GM12874 (cell line): ENCODE results near the gene DISC1.

ENCODE experiments used
- TF ChIP-seq, protein P1 (sequence below): IDR thresholded peaks from 2 replicates; pipeline ENCODE4 v1.5.1; 2011; ENCODE audit warnings: low read depth, mild to moderate bottlenecking, control low read depth, low read length, moderate library complexity; ENCODE audit not compliant: insufficient read depth

The DISC1 gene

GRCh38 chr1:231991231-231991630 is 364.6 kb downstream of the DISC1 start:
- TF ChIP-seq, protein P1, sequence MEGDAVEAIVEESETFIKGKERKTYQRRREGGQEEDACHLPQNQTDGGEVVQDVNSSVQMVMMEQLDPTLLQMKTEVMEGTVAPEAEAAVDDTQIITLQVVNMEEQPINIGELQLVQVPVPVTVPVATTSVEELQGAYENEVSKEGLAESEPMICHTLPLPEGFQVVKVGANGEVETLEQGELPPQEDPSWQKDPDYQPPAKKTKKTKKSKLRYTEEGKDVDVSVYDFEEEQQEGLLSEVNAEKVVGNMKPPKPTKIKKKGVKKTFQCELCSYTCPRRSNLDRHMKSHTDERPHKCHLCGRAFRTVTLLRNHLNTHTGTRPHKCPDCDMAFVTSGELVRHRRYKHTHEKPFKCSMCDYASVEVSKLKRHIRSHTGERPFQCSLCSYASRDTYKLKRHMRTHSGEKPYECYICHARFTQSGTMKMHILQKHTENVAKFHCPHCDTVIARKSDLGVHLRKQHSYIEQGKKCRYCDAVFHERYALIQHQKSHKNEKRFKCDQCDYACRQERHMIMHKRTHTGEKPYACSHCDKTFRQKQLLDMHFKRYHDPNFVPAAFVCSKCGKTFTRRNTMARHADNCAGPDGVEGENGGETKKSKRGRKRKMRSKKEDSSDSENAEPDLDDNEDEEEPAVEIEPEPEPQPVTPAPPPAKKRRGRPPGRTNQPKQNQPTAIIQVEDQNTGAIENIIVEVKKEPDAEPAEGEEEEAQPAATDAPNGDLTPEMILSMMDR, result no peak

- TF ChIP-seq, protein P1, result no peak
These were observed 367.4 kb downstream of the DISC1 start for GRCh38 chr1:231993968-231994455.

GRCh38 chr1:231998791-231999190 is 372.2 kb downstream of the DISC1 start:
- TF ChIP-seq, protein P1, result no peak

DNA sequence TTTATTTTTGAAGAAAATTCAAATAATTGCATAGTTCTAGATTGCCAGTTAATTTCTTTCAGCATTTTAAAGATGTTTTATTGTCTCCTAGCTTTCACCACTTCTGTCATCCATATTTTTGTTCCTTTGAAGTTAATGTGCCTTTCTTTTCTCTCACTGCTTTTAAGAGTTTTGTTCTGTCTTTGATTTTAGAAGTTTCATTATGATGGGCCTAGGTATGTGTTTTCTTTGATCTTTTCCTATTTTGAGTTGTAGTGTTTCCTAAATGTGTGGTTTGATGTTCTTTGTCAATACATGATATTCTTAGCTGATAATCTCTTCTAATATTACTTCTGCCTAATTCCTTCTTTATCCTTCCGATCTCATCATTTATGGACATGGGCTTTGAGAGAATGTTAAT is 378.7 kb downstream of the DISC1 start:
- TF ChIP-seq, protein P1, result no peak

GRCh38 chr1:232009741-232010140 is 383.2 kb downstream of the DISC1 start:
- TF ChIP-seq, protein P1, result no peak

GRCh38 chr1:232011961-232012360 is 385.4 kb downstream of the DISC1 start:
- TF ChIP-seq, protein P1, result no peak

- TF ChIP-seq, protein P1, result no peak
These were observed 386.3 kb downstream of the DISC1 start for GRCh38 chr1:232012773-232013386.
